ENCODE results near the gene SP140.
"Not testable (repeated sequence)": the region's sequence is repeated elsewhere in the genome, so short reads cannot be mapped to it uniquely, and the experiment has no call there.

GRCh38 chr2:230222829-230223228 is 2.7 kb upstream of the SP140 start:
- TF ChIP-seq FOXA1, ZNF384, ARNT (IDR thresholded peaks at IDR 0.05): not testable (repeated sequence)
